Gastroesophageal sphincter (tissue), 4 donors: ENCODE results near the gene PLG. TPM values are rescaled to one million over a fixed set of nuclear protein-coding genes. Genes with fewer than 3 reads are reported as not detected.
"Not testable (repeated sequence)": the region's sequence is repeated elsewhere in the genome, so short reads cannot be mapped to it uniquely, and the experiment has no call there.

ENCODE experiments used
- ATAC-seq: fragments of 150-250 bp; one replicate; pipeline ENCODE4 v1.9.1; 2016; ENCODE audit warnings: mild to moderate bottlenecking, moderate library complexity
- H3K27ac ChIP-seq, 4 donors: fragments of 200-600 bp; sonication (generic) in 3 of 4; 1 replicate in 3 of 4; 2 replicates in 1 of 4; pipeline ENCODE4 v1.5.1; 2016 to 2019
- H3K27me3 ChIP-seq: fragments of 200-600 bp; sonication (generic); one replicate; pipeline ENCODE4 v1.5.1; 2019
- H3K36me3 ChIP-seq, 2 donors: fragments of 200-600 bp; sonication (generic); one replicate each; pipeline ENCODE4 v1.5.1; 2019; ENCODE audit warnings: control low read depth in 1 of 2
- H3K4me1 ChIP-seq, 3 donors: fragments of 200-600 bp; sonication (generic); 1 replicate in 2 of 3; 2 replicates in 1 of 3; pipeline ENCODE4 v1.5.1; 2016 to 2019; ENCODE audit warnings: control low read depth in 2 of 3
- H3K4me3 ChIP-seq, 2 donors: fragments of 200-600 bp; sonication (generic); one replicate each; pipeline ENCODE4 v1.5.1; 2019; ENCODE audit warnings: mild to moderate bottlenecking in 1 of 2, moderate library complexity in 1 of 2
- H3K9me3 ChIP-seq, 3 donors: fragments of 200-600 bp; sonication (generic); one replicate each; pipeline ENCODE4 v1.5.1; 2017 to 2019; ENCODE audit warnings: control low read depth in 2 of 3
- EP300 ChIP-seq: sonication (generic); formaldehyde crosslinking; IDR thresholded peaks from one replicate; pipeline ENCODE4 v1.6.1; 2017; ENCODE audit warnings: antibody characterized with exemption, mild to moderate bottlenecking
- POLR2A ChIP-seq, 2 donors: fragments of 450-650 bp; IDR thresholded peaks; one replicate each; pipeline ENCODE4 v1.6.1; 2017; ENCODE audit warnings: antibody characterized with exemption in 2 of 2, mild to moderate bottlenecking in 2 of 2, moderate library complexity in 1 of 2
- POLR2AphosphoS5 ChIP-seq: sonication (generic); formaldehyde crosslinking; IDR thresholded peaks from one replicate; pipeline ENCODE4 v1.6.1; 2017; ENCODE audit warnings: antibody characterized with exemption
- WGBS, 2 donors: methylation state at CpG; one replicate each; pipeline ENCODE4 v1.1.5; 2018; ENCODE audit warnings: low coverage in 1 of 2; 5-methylcytosine and 5-hydroxymethylcytosine counted together
- total RNA-seq, 4 donors: library from RNA; depleted of rRNA; stranded (reverse); fragments of >200 nt; gene quantifications; one replicate each; pipeline ENCODE4 v1.1.0, GENCODE V29; 2016
- TF ChIP-seq, protein P1 (sequence below), 4 experiments: fragments of 200-600 bp in 2 of 4; fragments of 450-650 bp in 2 of 4; sonication (generic) in 1 of 4; IDR thresholded peaks; one replicate each; pipeline ENCODE4 v1.5.1; 2017 to 2019; ENCODE audit warnings: antibody characterized with exemption in 4 of 4, mild to moderate bottlenecking in 2 of 4, moderate library complexity in 2 of 4

Gene PLG
- total RNA-seq: not detected

DNA sequence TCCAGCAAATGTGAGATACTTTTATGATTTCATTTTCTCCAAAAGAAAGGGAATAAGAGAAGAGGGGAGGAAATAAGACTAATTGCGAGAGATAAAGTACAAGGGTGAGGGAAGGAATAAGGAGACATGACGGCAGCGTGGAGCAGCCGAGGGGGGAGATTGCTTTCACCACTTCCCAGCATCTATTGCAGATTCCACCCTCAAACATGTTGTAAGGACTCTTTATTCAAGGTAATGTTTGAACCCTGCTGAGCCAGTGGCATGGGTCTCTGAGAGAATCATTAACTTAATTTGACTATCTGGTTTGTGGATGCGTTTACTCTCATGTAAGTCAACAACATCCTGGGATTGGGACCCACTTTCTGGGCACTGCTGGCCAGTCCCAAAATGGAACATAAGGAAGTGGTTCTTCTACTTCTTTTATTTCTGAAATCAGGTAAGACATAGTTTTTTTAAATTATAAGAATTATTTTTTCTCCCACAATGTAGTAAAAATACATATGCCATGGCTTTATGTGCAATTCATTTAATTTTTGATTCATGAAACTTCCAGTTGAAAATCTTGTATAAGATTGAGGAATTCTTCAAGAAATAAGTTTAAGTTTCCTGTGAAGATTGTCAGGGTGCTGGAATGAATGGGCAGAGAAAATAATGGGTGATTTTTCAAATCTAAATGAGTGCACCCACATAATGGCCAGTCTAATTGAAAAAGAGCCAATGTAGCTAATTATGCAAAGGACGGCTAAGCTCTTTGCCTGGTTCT, at the start of gene PLG:
Gene PLG (plus strand): TSS at position 327 of the 763 bp plus-strand sequence. CDS start 61 bp downstream, at position 388.
- not testable (repeated sequence) for H3K27ac ChIP-seq, H3K4me1 ChIP-seq, H3K4me3 ChIP-seq, H3K9me3 ChIP-seq, H3K36me3 ChIP-seq, H3K27me3 ChIP-seq, ATAC-seq
- WGBS, 2 donors: 84 to 96% methylated on average over 3 to 5 of the region's 6 CpGs

DNA sequence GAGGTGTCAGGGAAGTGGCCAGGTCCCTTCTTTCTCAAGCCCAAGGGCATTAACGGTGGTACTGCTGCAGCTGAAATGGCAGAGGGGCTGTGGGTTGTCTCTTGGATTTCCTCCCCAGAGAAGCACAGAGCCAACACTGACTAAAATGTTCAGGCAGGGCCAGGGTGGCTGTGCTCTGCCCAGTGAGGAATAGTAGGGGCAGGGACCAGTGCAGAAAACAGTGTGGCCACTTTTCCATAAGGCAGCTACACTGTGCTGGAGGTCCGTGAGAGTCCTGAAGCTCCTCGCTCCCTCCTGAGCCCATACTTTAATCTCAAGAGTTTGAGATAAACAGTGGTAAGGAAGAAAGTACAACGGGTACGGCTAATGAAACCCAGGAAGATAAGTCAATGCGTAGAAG, 42.5 kb upstream of the PLG start:
- H3K4me1 ChIP-seq: no peaks in the 10 kb centered on the region
- no peak overlapping the region for H3K27ac ChIP-seq
- TF ChIP-seq POLR2AphosphoS5 (no peak), POLR2A (IDR thresholded peaks at IDR 0.05) (no peak), EP300 (no peak)
- TF ChIP-seq, protein P1, sequence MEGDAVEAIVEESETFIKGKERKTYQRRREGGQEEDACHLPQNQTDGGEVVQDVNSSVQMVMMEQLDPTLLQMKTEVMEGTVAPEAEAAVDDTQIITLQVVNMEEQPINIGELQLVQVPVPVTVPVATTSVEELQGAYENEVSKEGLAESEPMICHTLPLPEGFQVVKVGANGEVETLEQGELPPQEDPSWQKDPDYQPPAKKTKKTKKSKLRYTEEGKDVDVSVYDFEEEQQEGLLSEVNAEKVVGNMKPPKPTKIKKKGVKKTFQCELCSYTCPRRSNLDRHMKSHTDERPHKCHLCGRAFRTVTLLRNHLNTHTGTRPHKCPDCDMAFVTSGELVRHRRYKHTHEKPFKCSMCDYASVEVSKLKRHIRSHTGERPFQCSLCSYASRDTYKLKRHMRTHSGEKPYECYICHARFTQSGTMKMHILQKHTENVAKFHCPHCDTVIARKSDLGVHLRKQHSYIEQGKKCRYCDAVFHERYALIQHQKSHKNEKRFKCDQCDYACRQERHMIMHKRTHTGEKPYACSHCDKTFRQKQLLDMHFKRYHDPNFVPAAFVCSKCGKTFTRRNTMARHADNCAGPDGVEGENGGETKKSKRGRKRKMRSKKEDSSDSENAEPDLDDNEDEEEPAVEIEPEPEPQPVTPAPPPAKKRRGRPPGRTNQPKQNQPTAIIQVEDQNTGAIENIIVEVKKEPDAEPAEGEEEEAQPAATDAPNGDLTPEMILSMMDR (IDR thresholded peaks at IDR 0.05): no peak
- 65 to 88% methylated on average over 4 to 6 of the region's 6 CpGs for WGBS, 2 donors
- H3K27me3 ChIP-seq: no peaks in the 10 kb centered on the region
- H3K4me3 ChIP-seq: no peak overlapping the region
- no peaks in the 10 kb centered on the region for H3K36me3 ChIP-seq
- no peak for ATAC-seq
- H3K9me3 ChIP-seq: peaks cover 0 to 26% (median 0%) of the 10 kb centered on the region in 3 donors

GRCh38 chr6:160661216-160661615, 40.8 kb upstream of the PLG start:
- H3K4me3 ChIP-seq: no peak overlapping the region
- H3K27me3 ChIP-seq: no peaks in the 10 kb centered on the region
- 59 to 69% methylated on average over 2 to 3 of the region's 3 CpGs for WGBS, 2 donors
- H3K4me1 ChIP-seq: no peaks in the 10 kb centered on the region
- H3K27ac ChIP-seq: no peak overlapping the region
- peaks cover 0 to 20% (median 0%) of the 10 kb centered on the region in 3 donors for H3K9me3 ChIP-seq
- no peak for TF ChIP-seq POLR2AphosphoS5
- no peak for ATAC-seq
- no peaks in the 10 kb centered on the region for H3K36me3 ChIP-seq

GRCh38 chr6:160662429-160662828, 39.6 kb upstream of the PLG start:
- ATAC-seq: no peak
- Histone ChIP-seq H3K9me3 (peaks cover 0 to 8% (median 0%) of the 10 kb centered on the region in 3 donors), H3K27ac (no peak overlapping the region), H3K4me1 (no peaks in the 10 kb centered on the region), H3K4me3 (no peak overlapping the region), H3K27me3 (no peaks in the 10 kb centered on the region), H3K36me3 (no peaks in the 10 kb centered on the region)
- WGBS, 2 donors: 10% methylated on average over 3 of the region's 3 CpGs; no CpG with 5 or more reads in 1 of the 2 donors
- TF ChIP-seq POLR2AphosphoS5 (no peak), POLR2A (IDR thresholded peaks at IDR 0.05) (no peak), EP300 (no peak)
- TF ChIP-seq, protein P1 (IDR thresholded peaks at IDR 0.05): no peak

- peaks cover 0 to 4% (median 0%) of the 10 kb centered on the region in 3 donors for H3K9me3 ChIP-seq
- no peak overlapping the region for H3K27ac ChIP-seq
- H3K36me3 ChIP-seq: no peaks in the 10 kb centered on the region
- 59 to 71% methylated on average over 2 of the region's 2 CpGs for WGBS, 2 donors
- H3K4me3 ChIP-seq: no peak overlapping the region
- ATAC-seq: no peak
- no peaks in the 10 kb centered on the region for H3K4me1 ChIP-seq
- no peak for TF ChIP-seq EP300
- no peak for TF ChIP-seq POLR2A (IDR thresholded peaks at IDR 0.05)
- TF ChIP-seq, protein P1 (IDR thresholded peaks at IDR 0.05): no peak
- no peak for TF ChIP-seq POLR2AphosphoS5
- peaks cover 3% of the 10 kb centered on the region for H3K27me3 ChIP-seq
Measured at GRCh38 chr6:160662842-160663241, 39.2 kb upstream of the PLG start.

DNA sequence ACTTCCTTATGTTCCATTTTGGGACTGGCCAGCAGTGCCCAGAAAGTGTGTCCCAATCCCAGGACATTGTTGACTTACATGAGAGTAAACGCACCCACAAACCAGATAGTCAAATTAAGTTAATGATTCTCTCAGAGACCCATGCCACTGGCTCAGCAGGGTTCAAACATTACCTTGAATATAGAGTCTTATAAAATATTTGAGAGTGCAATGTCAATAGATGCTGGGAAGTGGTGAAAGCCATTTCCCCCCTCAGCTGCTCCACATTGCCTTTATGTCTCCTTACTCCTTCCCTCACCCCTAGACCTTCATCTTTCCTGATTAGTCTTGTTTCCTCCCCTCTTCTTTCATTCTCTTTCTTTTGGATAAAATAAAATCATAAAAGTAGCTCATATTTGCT, 37.8 kb upstream of the PLG start, which contains the start of gene LPA:
Gene LPA (minus strand): TSS at position 78 of the 400 bp plus-strand sequence. CDS start 61 bp downstream, at position 17.
- H3K27me3 ChIP-seq, H3K36me3 ChIP-seq, H3K27ac ChIP-seq, H3K9me3 ChIP-seq, ATAC-seq, H3K4me1 ChIP-seq, H3K4me3 ChIP-seq: not testable (repeated sequence)
- WGBS, 2 donors: 88 to 100% methylated on average over 1 of the region's 1 CpG
